Prostate gland (tissue), 2 donors: ENCODE results near the gene EFNA4.

Experiments
- POLR2A ChIP-seq: fragments of 450-650 bp; IDR thresholded peaks from one replicate; pipeline ENCODE4 v1.6.1; 2016; ENCODE audit warnings: antibody characterized with exemption, mild to moderate bottlenecking
- POLR2AphosphoS5 ChIP-seq: sonication (generic); formaldehyde crosslinking; IDR thresholded peaks from one replicate; pipeline ENCODE4 v1.6.1; 2017; ENCODE audit warnings: antibody characterized with exemption
- TF ChIP-seq, protein P1 (sequence below), 4 experiments: fragments of 200-600 bp in 2 of 4; fragments of 450-650 bp in 2 of 4; sonication (generic) in 2 of 4; IDR thresholded peaks; 1 replicate in 3 of 4; 2 replicates in 1 of 4; pipeline ENCODE4 v1.5.1; 2016 to 2019; ENCODE audit warnings: antibody characterized with exemption in 4 of 4, mild to moderate bottlenecking in 2 of 4, moderate library complexity in 2 of 4

DNA sequence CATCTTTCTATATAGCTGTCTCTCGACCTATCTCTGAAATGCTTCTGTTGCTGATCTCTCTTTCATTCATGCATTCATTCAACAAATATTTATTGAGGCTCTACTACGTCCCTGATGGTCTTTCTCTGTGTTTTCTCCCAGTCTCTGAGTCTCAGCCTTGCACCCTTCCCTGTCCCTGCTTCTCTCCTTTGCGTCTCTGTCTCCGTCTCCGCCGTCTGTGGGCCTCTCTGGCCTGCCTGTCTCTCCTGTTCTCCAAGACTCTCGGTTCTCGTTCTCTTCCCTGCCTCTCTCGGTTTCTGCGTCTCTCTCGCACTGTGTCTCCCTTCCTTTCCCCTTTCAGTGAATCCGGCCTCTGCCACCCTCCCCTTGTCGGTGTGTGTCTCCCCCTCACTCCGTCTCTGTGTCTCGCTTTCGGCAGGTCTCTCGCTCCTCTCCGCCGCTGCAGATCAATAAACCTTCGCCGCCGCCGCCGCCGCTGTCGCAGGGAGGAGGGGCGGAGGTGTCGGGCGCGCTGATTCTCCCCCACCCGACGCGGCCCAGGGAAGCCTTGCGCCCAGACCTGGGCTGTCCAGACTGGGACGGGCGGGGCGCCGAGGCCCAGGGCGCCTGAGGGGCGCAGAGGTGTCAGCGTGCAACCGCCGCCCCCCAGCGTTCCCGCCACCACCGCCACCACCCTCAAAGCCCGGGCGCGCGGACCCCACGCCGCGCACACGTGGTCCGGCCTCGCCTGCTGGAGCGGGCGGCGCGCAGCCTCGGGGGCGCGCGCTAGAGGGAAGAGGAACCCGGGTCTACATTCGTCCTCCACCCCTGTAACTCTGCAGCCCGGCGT, 18.1 kb downstream of the EFNA4 start:
- TF ChIP-seq, protein P1, sequence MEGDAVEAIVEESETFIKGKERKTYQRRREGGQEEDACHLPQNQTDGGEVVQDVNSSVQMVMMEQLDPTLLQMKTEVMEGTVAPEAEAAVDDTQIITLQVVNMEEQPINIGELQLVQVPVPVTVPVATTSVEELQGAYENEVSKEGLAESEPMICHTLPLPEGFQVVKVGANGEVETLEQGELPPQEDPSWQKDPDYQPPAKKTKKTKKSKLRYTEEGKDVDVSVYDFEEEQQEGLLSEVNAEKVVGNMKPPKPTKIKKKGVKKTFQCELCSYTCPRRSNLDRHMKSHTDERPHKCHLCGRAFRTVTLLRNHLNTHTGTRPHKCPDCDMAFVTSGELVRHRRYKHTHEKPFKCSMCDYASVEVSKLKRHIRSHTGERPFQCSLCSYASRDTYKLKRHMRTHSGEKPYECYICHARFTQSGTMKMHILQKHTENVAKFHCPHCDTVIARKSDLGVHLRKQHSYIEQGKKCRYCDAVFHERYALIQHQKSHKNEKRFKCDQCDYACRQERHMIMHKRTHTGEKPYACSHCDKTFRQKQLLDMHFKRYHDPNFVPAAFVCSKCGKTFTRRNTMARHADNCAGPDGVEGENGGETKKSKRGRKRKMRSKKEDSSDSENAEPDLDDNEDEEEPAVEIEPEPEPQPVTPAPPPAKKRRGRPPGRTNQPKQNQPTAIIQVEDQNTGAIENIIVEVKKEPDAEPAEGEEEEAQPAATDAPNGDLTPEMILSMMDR (IDR thresholded peaks at IDR 0.05): no peak
- TF ChIP-seq POLR2AphosphoS5 (no peak), POLR2A (no peak)
